SK-N-SH (cell line): ENCODE measurements around the gene FOXA3. TPM values are rescaled to one million over a fixed set of nuclear protein-coding genes. Genes with fewer than 3 reads are reported as not detected.

Source experiments
- CHD2 ChIP-seq: fragments of 150-350 bp; IDR thresholded peaks from 2 replicates; pipeline ENCODE4 v1.6.1; 2018; ENCODE audit warnings: low read length; ENCODE audit not compliant: partially characterized antibody
- CTCF ChIP-seq: fragments of 200-600 bp; sonication (generic); IDR thresholded peaks from 2 replicates; pipeline ENCODE4 v1.6.1; 2017; ENCODE audit warnings: antibody characterized with exemption, mild to moderate bottlenecking, moderate library complexity
- FOSL2 ChIP-seq: IDR thresholded peaks from 2 replicates; pipeline ENCODE4 v1.4.0; 2012; ENCODE audit warnings: low read depth, mild to moderate bottlenecking, moderate library complexity, borderline replicate concordance
- FOXM1 ChIP-seq: IDR thresholded peaks from 2 replicates; pipeline ENCODE4 v1.4.0; 2012; ENCODE audit warnings: low read depth, mild to moderate bottlenecking
- GABPA ChIP-seq: IDR thresholded peaks from 2 replicates; pipeline ENCODE4 v1.4.0; 2012; ENCODE audit warnings: low read depth, mild to moderate bottlenecking
- GATA2 ChIP-seq: sonication (generic); formaldehyde crosslinking; IDR thresholded peaks from 2 replicates; pipeline ENCODE4 v1.5.0; 2020; ENCODE audit warnings: mild to moderate bottlenecking, missing genetic modification reagents
- IRF3 ChIP-seq: fragments of 150-350 bp; IDR thresholded peaks from 2 replicates; pipeline ENCODE4 v1.6.1; 2016; ENCODE audit warnings: mild to moderate bottlenecking, low read depth, low read length
- MEF2A ChIP-seq: IDR thresholded peaks from 2 replicates; pipeline ENCODE4 v1.4.0; 2012; ENCODE audit warnings: low read depth, borderline replicate concordance
- MXI1 ChIP-seq: IDR thresholded peaks from 2 replicates; pipeline ENCODE4 v1.6.1; 2012; ENCODE audit warnings: mild to moderate bottlenecking, low read depth, low read length, improper control_type of control experiment
- NRF1 ChIP-seq: IDR thresholded peaks from 2 replicates; pipeline ENCODE4 v1.6.1; 2012; ENCODE audit warnings: low read depth, mild to moderate bottlenecking, low read length
- REST ChIP-seq: IDR thresholded peaks from 2 replicates; pipeline ENCODE4 v1.6.1; 2012; ENCODE audit warnings: mild to moderate bottlenecking, low read depth, low read length, moderate library complexity
- SIN3A ChIP-seq: IDR thresholded peaks from 2 replicates; pipeline ENCODE4 v1.6.1; 2012; ENCODE audit warnings: low read depth, mild to moderate bottlenecking, low read length, moderate library complexity, borderline replicate concordance
- TAF1 ChIP-seq: IDR thresholded peaks from 2 replicates; pipeline ENCODE4 v1.6.1; 2012; ENCODE audit warnings: low read depth, mild to moderate bottlenecking, low read length, moderate library complexity, borderline replicate concordance
- YY1 ChIP-seq: IDR thresholded peaks from 2 replicates; pipeline ENCODE4 v1.4.0; 2012; ENCODE audit warnings: low read depth, mild to moderate bottlenecking
- ZBTB33 ChIP-seq: IDR thresholded peaks from 2 replicates; pipeline ENCODE4 v1.4.0; 2012; ENCODE audit warnings: low read depth, borderline replicate concordance
- polyA plus RNA-seq, 3 experiments: library from polyadenylated mRNA; depleted of rRNA; stranded (reverse); fragments of >200 nt; gene quantifications; 2 replicates each; pipeline ENCODE4 v1.2.3, GENCODE V29; 2012

The FOXA3 gene
- polyA plus RNA-seq, 1 of the 3 experiments (the other 2 are of a cell fraction): 1.5 TPM

GRCh38 chr19:45862564-45863334 lies 1.4 kb upstream of the FOXA3 start, which contains the start of gene SYMPK (continued):
- TF ChIP-seq ZBTB33 (no peak; the same call in 1 of the 2 replicates), REST (0 out of 2 replicates have a peak, but pooled peaks have one; percentile 5), CTCF (no peak), GABPA (peak; percentile 96), SIN3A (no peak), YY1 (peak; percentile 93), FOXM1 (no peak), IRF3 (no peak), GATA2 (CRISPR knock-in tag) (no peak), FOSL2 (no peak), TAF1 (peak; percentile 69), NRF1 (peak; percentile 90), CHD2 (peak; percentile 97), MEF2A (no peak), MXI1 (no peak; the same call in none of the 2 replicates)
- TF ChIP-seq, all 33 proteins: peak for 9
